Measurements from ENCODE around the gene SPG11. TPM values are rescaled to one million over a fixed set of nuclear protein-coding genes. Genes with fewer than 3 reads are reported as not detected.

The SPG11 gene
- total RNA-seq, 1 experiment from 2014 or later: 43.8 TPM

- no peak for DNase-seq (ENCODE audit: low spot score)
- in situ Hi-C loops (cut with HindIII; ENCODE audit: low sequenced_read_pairs): no loop called here
Measured at GRCh38 chr15:44682211-44682610, 18.7 kb upstream of the SPG11 start.

GRCh38 chr15:44676676-44677075, 13.2 kb upstream of the SPG11 start:
- in situ Hi-C loops (cut with HindIII; ENCODE audit: low sequenced_read_pairs): no loop called here
- DNase-seq (ENCODE audit: low spot score): no peak

DNA sequence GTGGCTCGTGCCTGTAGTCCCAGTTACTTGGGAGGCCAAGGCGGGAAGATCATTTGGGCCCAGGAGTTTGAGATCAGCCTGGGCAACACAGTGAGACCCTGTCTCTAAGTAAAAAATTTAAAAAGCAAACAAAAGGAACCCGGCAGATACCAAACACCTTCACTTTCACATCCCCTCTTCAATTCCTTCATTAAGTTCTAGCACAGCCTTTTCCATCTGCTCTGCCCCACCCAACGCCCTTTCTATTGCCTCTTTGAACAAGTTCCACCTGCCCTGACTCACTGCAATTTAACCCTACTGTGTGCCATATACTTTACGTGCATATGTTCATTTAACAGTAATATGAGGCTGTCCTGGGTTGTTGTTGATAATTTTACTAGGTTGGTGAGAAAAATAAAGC, 12.4 kb upstream of the SPG11 start:
- in situ Hi-C loops (cut with HindIII; ENCODE audit: low sequenced_read_pairs): no loop called here
- DNase-seq (ENCODE audit: low spot score): no peak

- no peak for DNase-seq (ENCODE audit: low spot score)
- in situ Hi-C loops (cut with HindIII; ENCODE audit: low sequenced_read_pairs): no loop called here
Measured at GRCh38 chr15:44673639-44674038, 10.2 kb upstream of the SPG11 start.

DNA sequence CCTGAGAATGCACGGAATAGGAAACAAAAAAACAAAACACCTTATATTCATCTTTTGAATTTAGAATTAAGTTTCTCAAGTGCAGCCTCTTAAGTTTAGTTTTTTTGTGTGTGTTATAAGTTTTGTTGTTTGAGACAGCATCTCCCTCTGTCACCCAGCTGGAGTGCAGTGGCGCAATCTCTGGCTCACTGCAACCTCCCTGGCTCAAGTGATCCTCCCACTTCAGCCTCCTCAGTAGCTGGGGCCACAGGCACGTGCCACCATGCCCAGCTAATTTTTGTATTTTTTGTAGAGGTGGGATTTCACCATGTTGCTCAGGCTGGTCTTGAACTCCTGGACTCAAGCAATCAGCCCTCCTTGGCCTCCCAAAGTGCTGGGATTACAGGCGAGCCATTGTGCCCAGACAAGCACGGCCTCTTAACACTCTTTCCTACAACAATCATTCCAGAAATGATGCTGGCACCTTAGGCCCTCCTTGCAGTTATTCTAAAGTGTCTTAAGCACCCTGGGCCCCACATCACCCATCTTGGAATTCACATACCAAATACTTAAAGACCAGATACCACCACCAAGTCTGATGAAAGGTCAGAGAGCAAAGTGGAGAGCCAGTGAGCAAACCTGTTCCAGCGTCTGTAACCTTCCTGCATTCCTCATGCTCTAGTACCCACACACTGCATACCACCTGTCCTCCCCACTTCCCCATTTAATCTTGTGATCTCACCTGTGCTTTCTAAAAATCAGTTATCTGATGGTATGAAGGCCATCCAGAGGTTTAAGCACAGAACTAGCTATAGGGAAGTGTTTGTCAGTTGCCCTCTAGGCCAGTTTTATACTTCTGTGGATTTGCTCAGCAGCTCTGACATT, 6.9 kb upstream of the SPG11 start:
- no peak for DNase-seq (ENCODE audit: low spot score)
- in situ Hi-C loops (cut with HindIII; ENCODE audit: low sequenced_read_pairs): no loop called here

DNA sequence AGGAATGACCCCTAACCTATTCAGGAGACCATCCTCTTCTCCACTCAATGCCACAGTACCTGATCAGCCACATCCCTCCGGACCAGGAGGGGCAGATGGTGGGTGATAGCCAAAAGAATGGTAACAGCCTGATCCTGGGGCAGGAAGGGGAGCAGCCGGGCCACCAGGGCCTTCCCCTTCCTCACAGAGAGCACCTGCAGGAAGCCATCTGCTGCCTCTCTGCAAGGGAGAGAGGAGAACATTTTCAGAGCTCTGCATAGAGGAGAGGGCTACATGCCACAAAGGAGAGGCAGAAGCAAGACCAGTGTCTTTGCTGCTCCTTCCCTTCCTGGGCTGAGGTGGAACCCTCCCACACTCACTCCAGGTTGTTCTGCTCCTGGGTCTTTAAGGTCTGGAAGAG, 5.5 kb upstream of the SPG11 start:
- DNase-seq (ENCODE audit: low spot score): no peak
- in situ Hi-C loops (cut with HindIII; ENCODE audit: low sequenced_read_pairs): no loop called here

DNA sequence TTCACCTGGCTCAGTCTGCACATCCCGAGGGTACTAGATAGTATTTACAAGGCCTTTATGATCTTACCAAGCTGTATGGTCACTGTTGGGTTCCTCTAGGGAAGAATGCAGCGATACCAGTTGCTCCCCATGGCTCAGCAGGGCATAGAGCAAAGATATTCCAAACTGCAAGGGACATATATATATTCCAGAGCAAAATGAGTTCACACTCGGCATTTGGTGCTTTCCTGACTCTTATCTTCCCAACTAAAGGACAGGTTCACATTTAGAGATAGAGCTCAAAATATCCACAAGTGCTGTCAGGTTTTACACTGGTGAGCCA, 3.5 kb upstream of the SPG11 start:
- DNase-seq (ENCODE audit: low spot score): no peak
- in situ Hi-C loops (cut with HindIII; ENCODE audit: low sequenced_read_pairs): no loop called here

- no peak for DNase-seq (ENCODE audit: low spot score)
- in situ Hi-C loops (cut with HindIII; ENCODE audit: low sequenced_read_pairs): no loop called here
Measured at GRCh38 chr15:44666210-44667038, 3.0 kb upstream of the SPG11 start.

DNA sequence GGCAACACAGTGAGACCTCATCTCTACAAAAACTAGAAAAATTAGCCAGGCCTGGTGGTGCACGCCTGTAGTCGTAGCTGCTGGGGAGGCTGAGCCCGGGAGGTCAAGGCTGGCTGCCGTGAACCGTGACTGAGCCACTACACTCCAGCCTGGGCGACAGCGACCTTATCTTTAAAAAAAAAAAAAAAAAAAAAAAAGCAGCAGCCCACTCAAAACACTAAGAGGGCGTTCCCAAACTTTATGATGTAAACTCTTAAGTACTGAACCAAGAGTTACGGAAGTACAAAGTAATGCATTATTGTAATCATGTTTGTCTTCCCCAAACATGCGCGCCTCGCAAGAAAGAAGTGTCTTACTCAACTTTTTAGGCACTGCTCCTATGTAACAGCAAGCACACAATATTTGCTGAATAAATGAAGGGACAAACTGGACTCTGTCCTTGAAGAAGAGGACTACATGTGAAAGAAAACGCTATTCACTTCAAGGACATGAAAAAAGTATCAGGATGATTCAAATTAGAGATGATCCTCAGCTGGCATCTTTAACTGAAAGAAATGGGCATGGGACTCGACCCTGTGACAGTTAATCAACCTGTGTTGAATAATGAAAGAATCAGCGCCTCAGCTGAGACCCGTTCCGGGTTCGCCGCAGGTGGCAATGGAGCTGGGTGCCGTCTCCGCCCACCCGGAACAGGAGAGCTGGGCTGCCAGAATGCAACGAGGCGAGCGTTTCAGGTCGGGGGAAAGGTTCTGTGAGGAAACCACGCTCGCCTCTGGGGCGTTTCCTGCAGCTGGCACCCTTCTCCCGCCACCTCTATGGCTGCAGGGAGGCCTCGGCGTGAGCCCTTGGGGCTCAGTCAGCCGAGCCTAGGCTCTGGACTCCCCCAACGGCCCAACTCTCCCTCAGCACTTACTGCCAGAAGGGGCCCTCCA, 718 bp downstream of the SPG11 start:
- in situ Hi-C loops (cut with HindIII; ENCODE audit: low sequenced_read_pairs): no loop called here
- peak; percentile 60 for DNase-seq (ENCODE audit: low spot score)

DNA sequence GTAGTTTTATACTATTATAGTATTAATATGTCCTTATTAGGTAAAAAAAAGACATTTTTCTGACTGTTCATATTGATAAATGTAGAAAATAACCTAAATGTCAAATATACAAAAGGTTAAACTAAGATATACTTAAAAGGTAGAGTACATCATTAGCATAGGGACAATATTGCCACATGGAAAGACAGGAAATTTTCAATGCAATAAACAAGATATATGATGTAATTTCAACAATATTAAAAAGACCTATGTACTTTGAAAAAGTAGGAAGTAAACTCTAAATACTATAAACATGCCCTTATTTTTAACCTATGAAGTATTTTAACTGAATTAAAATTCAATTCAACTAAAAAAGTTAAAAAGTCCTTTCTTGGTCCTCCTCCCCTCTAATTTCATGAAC, 1.9 kb downstream of the SPG11 start:
- in situ Hi-C loops (cut with HindIII; ENCODE audit: low sequenced_read_pairs): no loop called here
- DNase-seq (ENCODE audit: low spot score): no peak

DNA sequence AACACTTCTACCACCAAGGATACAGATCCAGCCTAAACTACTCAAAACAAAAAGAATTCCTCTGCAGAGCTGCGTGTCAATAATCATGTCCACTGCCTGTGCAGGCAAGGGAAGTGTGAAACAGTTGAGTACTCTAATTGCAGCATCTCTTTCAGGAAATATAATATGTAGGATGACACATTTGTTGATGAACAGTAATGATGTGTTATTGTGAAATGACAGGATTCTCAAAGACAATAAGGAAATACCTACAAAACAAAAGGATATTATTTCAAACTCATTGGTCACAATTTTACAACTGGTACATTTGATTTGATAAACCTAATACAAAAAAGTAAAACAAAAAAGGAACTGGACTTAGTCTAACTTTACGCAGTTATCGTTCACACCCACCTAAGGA, 4.4 kb downstream of the SPG11 start:
- in situ Hi-C loops (cut with HindIII; ENCODE audit: low sequenced_read_pairs): no loop called here
- no peak for DNase-seq (ENCODE audit: low spot score)

DNA sequence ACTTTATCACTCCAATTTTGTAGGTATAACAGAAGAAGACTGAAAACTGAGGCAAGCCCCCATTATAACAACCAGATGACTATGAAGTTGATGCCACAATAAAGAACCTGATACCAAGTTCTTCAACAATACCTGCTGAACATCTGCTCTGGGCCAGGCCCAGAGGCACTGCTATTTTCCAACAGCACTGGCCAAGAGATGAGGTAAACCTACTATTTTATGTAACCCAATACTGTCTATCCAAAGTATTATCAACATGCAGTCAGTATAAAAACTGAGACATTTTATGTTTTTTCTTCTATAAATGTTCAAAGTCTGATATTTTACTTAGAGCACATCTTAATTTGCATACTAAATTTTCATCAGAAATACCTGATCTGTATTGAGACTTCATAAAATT, 6.1 kb downstream of the SPG11 start:
- in situ Hi-C loops (cut with HindIII; ENCODE audit: low sequenced_read_pairs): no loop called here
- DNase-seq (ENCODE audit: low spot score): no peak

DNA sequence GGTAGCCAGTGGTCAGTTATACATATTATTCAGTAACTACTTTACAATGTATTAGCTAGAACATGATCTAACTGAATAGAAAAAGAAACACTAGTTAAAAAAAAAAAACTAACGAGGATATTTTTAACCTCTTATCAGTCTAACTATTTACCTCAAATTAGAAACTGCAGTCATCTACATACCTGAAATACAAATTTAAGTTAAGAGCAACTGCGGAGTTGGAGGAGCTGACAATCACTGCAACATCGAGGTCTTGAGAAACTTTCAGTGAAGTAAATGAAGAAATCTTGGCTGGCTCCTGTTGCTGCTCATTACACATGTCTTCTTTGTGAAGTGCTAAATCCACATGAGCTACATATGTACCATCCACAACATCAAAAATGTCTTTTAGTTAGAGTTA, 6.5 kb downstream of the SPG11 start:
- DNase-seq (ENCODE audit: low spot score): no peak
- in situ Hi-C loops (cut with HindIII; ENCODE audit: low sequenced_read_pairs): no loop called here

DNA sequence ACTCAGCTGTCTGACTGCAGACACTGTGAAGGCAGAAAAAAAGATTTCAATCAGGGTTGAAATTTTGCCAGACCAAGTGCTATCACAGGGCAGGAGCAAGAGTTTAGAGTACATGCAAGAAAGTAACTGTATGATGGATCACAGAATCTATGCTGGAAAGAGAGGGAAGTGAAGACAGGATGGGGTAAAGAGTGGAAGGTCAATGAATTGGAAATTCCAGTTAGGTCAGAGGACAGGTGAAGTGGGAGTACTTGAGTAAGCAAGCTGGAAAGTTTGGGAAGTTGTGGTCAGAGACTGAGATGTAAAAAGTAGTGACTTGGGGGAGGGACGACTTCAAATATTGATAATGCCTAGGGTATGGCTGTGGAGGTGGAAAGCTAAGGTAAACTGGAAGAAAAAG, 7.2 kb downstream of the SPG11 start:
- in situ Hi-C loops (cut with HindIII; ENCODE audit: low sequenced_read_pairs): no loop called here

GRCh38 chr15:44654858-44655257, 8.6 kb downstream of the SPG11 start:
- in situ Hi-C loops (cut with HindIII; ENCODE audit: low sequenced_read_pairs): no loop called here
- no peak for DNase-seq (ENCODE audit: low spot score)

More for the DNA sequence above, 7.2 kb downstream of the SPG11 start:
- no peak for DNase-seq (ENCODE audit: low spot score)

- in situ Hi-C loops (cut with HindIII; ENCODE audit: low sequenced_read_pairs): no loop called here
- no peak for DNase-seq (ENCODE audit: low spot score)
Measured at GRCh38 chr15:44647637-44648036, 15.8 kb downstream of the SPG11 start.

DNA sequence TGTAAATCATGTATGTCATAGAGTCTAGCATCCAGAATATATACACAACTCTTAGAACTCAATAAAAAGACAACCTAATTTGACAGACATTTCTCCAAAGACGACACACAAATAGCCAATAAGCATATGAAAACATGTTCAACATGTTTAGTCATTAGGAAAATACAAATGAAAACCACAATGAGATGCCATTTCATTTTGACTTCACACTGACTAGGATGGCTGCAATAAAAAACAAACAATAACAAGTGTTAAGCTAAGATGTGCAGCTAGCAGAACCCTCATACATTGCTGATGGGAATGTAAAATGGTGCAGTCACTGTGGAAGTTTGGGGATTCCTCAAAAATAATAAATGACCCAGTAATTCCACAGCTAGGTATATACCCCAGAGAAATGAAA, 16.4 kb downstream of the SPG11 start:
- no peak for DNase-seq (ENCODE audit: low spot score)
- in situ Hi-C loops (cut with HindIII; ENCODE audit: low sequenced_read_pairs): no loop called here

- in situ Hi-C loops (cut with HindIII; ENCODE audit: low sequenced_read_pairs): no loop called here
- no peak for DNase-seq (ENCODE audit: low spot score)
Measured at GRCh38 chr15:44646460-44646859, 17.0 kb downstream of the SPG11 start.

DNA sequence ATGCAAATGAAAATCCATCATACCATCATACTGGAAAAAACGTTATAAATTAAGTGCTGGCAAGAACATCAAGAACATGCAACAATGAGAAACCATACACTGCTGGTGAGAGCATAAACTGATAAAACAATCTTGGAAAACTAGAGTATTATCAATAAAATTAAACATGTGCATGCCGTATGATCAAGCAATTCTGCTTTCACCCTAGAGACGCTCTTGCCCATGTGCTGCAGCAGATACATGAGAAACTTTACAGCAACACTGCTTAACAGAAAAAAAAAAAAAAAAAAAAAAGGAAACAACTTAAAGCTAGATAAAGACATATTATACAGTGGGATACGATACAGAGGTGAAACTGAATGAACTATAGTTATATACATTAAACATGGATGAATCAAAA, 21.8 kb downstream of the SPG11 start:
- in situ Hi-C loops (cut with HindIII; ENCODE audit: low sequenced_read_pairs): no loop called here
- no peak for DNase-seq (ENCODE audit: low spot score)

DNA sequence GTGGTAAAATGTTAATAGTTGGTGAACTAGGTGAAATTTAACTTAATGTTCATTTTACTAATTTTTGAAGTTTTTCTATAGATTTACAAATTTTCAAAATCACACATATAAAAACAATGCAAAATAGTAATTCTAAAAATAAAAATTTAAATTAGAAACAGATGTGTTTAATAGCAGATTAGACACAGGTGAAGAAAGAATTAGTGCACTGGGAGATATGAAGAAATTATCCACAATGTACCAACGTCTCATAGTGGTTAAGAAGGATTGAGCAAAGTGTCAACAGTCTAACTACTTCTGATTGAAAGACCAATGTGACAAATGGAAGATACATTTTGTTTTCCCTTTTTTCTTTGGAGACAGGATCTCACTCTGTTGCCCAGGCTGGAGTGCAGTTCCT, 26.5 kb downstream of the SPG11 start:
- in situ Hi-C loops (cut with HindIII; ENCODE audit: low sequenced_read_pairs): no loop called here
- DNase-seq (ENCODE audit: low spot score): no peak
